Nephron (organoid): ENCODE data around the gene GYS2.
"Not testable (repeated sequence)": the region's sequence is repeated elsewhere in the genome, so short reads cannot be mapped to it uniquely, and the experiment has no call there.

Experiments
- H3K27ac Mint-ChIP-seq, 3 experiments: 2 replicates each; pipeline ENCODE4 v1.8.0; 2020; ENCODE audit warnings: mixed read lengths in 3 of 3, mild to moderate bottlenecking in 2 of 3, moderate library complexity in 1 of 3
- H3K27me3 Mint-ChIP-seq: 2 replicates; pipeline ENCODE4 v1.8.0; 2021; ENCODE audit warnings: low read depth, mild to moderate bottlenecking, moderate library complexity, mixed read lengths
- H3K36me3 Mint-ChIP-seq: 2 replicates; pipeline ENCODE4 v1.8.0; 2020; ENCODE audit warnings: low read depth, mixed read lengths
- H3K4me1 Mint-ChIP-seq: 2 replicates; pipeline ENCODE4 v1.8.0; 2020; ENCODE audit warnings: mixed read lengths
- H3K4me3 Mint-ChIP-seq, 3 experiments: 2 replicates each; pipeline ENCODE4 v1.8.0; 2020; ENCODE audit warnings: mild to moderate bottlenecking in 3 of 3, mixed read lengths in 3 of 3, moderate library complexity in 2 of 3
- H3K9me3 Mint-ChIP-seq: 2 replicates; pipeline ENCODE4 v1.8.0; 2020; ENCODE audit warnings: mixed read lengths
- TF ChIP-seq, protein P1 (sequence below), 3 experiments: fragments of 200-600 bp; sonication (generic); IDR thresholded peaks; one replicate each; pipeline ENCODE4 v1.5.0; 2021; ENCODE audit warnings: antibody characterized with exemption in 3 of 3; ENCODE audit not compliant: unreplicated experiment in 3 of 3

The GYS2 gene

DNA sequence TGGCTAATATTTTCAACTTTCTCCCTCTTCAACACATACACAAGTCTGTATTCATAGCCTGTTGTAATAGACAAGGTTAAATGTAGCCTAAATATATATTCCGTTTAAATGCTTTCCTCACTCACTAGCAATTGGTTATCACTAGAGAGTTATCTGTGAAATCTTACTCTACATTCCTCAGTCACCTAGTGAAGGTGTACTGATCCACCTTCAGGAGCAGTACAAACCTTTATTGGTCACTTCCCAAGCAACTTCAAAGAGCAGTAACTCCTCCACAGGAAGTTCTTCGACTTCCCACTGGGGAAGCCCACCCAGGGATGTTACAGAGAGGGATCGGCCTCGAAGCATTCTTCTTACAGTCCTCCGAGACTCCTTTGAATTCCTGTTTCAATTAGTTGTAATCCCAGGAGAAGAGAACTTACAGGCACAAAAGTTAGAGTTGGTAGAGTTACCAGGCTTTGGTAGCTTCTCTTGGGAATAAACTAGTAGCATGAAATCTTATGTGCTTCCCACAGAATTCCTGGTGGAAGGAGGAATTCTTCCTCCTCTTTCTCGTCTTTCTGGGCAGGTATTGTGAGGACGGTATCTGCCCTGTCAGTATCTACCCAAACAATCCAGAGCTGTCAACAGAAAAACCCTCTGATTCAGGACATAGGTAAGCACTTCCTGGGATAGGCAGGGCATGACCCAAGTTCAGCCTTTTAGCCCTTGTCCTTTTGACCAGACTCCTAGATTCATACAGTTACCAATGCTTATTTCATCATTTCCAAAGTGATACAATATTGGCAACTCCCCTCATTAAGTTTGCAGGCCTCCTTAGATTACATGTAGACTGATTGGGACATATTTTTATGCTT is at the start of gene GYS2:
Gene GYS2 (minus strand): TSS at position 603 of the 857 bp plus-strand sequence. CDS start 255 bp downstream, at position 348.
- Mint-ChIP-seq H3K4me3 (no peak within 1 kb of the TSS), H3K4me1 (no peaks in the 10 kb centered on the region), H3K9me3 (no peaks in the 10 kb centered on the region), H3K36me3 (no peaks in the 10 kb centered on the region), H3K27ac (no peak within 1 kb of the TSS), H3K27me3 (no peaks in the 10 kb centered on the region)
- TF ChIP-seq, protein P1, sequence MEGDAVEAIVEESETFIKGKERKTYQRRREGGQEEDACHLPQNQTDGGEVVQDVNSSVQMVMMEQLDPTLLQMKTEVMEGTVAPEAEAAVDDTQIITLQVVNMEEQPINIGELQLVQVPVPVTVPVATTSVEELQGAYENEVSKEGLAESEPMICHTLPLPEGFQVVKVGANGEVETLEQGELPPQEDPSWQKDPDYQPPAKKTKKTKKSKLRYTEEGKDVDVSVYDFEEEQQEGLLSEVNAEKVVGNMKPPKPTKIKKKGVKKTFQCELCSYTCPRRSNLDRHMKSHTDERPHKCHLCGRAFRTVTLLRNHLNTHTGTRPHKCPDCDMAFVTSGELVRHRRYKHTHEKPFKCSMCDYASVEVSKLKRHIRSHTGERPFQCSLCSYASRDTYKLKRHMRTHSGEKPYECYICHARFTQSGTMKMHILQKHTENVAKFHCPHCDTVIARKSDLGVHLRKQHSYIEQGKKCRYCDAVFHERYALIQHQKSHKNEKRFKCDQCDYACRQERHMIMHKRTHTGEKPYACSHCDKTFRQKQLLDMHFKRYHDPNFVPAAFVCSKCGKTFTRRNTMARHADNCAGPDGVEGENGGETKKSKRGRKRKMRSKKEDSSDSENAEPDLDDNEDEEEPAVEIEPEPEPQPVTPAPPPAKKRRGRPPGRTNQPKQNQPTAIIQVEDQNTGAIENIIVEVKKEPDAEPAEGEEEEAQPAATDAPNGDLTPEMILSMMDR (IDR thresholded peaks at IDR 0.05; ENCODE audit: unreplicated experiment in 3 of 3): no peak

DNA sequence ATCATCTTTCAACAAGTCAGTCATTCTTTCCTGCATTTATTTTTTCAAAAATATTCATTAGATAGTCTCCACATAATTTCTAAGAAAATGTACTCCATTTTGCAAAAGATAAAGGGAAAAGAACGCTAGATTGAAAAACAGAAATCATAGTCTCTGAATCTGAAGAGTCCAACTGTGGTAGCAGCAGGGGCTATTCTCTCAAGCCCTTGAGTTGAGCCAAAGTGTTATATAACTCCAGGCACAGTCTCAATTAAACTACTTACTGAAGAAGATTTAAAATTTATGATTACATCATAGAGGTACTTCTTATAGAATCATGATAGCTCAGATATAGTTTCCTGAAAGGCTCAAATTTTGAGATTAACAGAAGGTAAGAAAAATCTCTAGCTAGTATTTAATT is 47.2 kb upstream of the GYS2 start:
- H3K4me3 Mint-ChIP-seq: no peak overlapping the region
- H3K4me1 Mint-ChIP-seq: peaks cover 63% of the 10 kb centered on the region
- no peaks in the 10 kb centered on the region for H3K9me3 Mint-ChIP-seq
- TF ChIP-seq, protein P1 (IDR thresholded peaks at IDR 0.05; ENCODE audit: unreplicated experiment in 3 of 3): no peak
- H3K27ac Mint-ChIP-seq: no peak overlapping the region
- H3K27me3 Mint-ChIP-seq: no peaks in the 10 kb centered on the region
- peaks cover 74% of the 10 kb centered on the region for H3K36me3 Mint-ChIP-seq

DNA sequence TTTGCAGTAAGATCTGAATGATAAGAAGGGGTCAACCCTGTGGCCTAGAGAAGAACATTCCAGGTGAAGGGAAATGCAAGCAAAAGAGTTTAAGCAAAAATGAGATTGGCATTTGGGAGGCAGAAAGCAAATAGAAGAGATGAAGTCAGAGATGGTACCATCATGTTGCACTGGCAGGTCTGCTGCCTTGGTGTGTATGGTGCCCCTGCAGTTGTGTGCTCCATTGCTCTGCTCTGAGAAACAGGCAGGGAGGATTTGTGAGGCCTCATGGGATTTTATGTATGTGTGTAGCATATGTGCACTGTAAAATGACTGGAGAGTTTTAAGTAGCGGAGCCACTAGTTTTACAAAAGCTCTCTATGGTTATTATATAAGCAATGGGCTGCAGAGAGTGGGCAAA is 46.4 kb upstream of the GYS2 start:
- Mint-ChIP-seq H3K9me3 (no peaks in the 10 kb centered on the region), H3K4me3 (no peak overlapping the region), H3K27me3 (no peaks in the 10 kb centered on the region), H3K27ac (peak overlapping the region in 2 of 3 experiments; percentile 12 to 40), H3K4me1 (peaks cover 63% of the 10 kb centered on the region), H3K36me3 (peaks cover 83% of the 10 kb centered on the region)
- TF ChIP-seq, protein P1 (IDR thresholded peaks at IDR 0.05; ENCODE audit: unreplicated experiment in 3 of 3): no peak

DNA sequence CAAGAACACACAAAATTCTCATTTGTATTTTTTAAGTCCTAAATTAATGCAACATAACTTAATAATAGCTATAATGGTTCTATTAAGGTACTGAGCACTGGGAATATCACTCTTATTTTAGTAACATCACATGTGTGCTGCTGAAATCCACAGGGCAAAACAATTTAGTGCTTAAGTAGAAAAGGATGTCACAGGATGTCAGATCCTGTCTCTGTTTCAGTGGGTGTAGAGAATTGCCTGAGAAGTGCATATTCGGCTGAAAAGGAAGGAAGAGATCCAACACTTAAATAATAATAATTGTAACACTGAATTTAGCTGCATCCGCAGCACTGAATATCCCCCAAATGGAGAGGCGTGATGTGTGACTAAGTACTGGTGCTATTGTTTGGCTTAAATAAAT is 44.4 kb upstream of the GYS2 start:
- Mint-ChIP-seq H3K4me1 (peaks cover 61% of the 10 kb centered on the region), H3K27ac (peak overlapping the region in 1 of 3 experiments; percentile 13), H3K36me3 (peaks cover 96% of the 10 kb centered on the region), H3K4me3 (no peak overlapping the region), H3K27me3 (no peaks in the 10 kb centered on the region), H3K9me3 (no peaks in the 10 kb centered on the region)
- TF ChIP-seq, protein P1 (IDR thresholded peaks at IDR 0.05; ENCODE audit: unreplicated experiment in 3 of 3): no peak

DNA sequence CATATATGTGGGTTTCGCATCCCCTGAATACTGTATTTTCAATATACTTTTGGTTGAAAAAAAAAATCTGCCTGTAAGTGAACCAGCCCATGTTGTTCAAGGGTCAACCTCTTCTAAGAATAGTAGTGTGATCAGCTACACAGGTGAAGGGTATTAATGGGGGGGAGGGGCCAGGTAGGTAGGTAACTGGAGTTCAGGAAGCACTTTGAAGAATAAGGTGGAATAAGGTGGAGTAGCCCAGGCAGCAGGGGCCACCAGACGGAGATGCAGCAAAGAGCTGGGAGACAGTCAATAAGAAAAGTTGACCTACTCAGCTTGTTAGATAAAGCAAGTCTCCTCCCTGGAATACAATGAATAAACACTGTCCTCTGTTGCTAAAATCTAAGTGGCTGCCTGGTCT is 43.7 kb upstream of the GYS2 start:
- H3K27me3 Mint-ChIP-seq: no peaks in the 10 kb centered on the region
- no peak overlapping the region for H3K4me3 Mint-ChIP-seq
- H3K27ac Mint-ChIP-seq: peak overlapping the region in 1 of 3 experiments; percentile 53
- H3K36me3 Mint-ChIP-seq: peaks cover 96% of the 10 kb centered on the region
- no peaks in the 10 kb centered on the region for H3K9me3 Mint-ChIP-seq
- H3K4me1 Mint-ChIP-seq: peaks cover 57% of the 10 kb centered on the region
- TF ChIP-seq, protein P1 (IDR thresholded peaks at IDR 0.05; ENCODE audit: unreplicated experiment in 3 of 3): no peak

DNA sequence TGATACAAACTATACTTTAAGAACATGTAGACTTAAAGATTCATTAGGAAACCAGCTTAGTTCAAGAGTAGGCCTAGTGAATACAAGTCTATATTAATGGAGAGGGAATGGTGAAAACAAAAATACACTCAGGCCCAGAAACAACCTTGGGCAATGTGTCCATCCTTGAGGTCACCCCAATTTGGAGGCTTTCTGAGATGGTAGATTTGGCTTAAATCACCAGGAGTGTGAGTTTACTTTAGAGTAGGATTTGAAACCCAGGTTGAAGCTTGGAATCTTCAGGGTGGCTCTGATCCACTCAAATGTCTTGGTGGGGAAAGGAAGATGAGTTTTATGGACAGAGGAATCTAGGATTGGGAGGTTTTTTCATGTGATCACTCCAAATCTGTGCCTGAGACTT is 42.5 kb upstream of the GYS2 start:
- TF ChIP-seq, protein P1 (IDR thresholded peaks at IDR 0.05; ENCODE audit: unreplicated experiment in 3 of 3): no peak
- H3K36me3 Mint-ChIP-seq: peaks cover 98% of the 10 kb centered on the region
- H3K27ac Mint-ChIP-seq: peak overlapping the region in 1 of 3 experiments; percentile 73
- no peaks in the 10 kb centered on the region for H3K27me3 Mint-ChIP-seq
- no peaks in the 10 kb centered on the region for H3K9me3 Mint-ChIP-seq
- H3K4me3 Mint-ChIP-seq: no peak overlapping the region
- peaks cover 51% of the 10 kb centered on the region for H3K4me1 Mint-ChIP-seq

DNA sequence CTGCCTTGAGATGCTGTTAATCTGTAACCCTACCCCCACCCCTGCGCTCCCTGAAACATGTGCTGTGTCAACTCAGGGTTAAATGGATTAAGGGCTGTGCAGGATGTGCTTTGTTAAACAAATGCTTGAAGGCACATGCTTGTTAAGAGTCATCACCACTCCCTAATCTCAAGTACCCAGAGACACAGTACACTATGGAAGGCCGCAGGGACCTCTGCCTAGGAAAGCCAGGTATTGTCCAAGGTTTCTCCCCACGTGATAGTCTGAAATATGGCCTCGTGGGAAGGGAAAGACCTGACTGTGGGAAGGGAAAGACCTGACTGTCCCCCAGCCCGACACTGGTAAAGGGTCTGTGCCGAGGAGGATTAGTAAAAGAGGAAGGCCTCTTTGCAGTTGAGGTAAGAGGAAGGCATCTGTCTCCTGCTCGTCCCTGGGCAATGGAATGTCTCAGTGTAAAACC is 40.4 kb upstream of the GYS2 start:
- H3K27ac Mint-ChIP-seq: peak overlapping the region; percentile 92 to 98 (median 94)
- H3K27me3 Mint-ChIP-seq, H3K9me3 Mint-ChIP-seq: not testable (repeated sequence)
- peaks cover 36% of the 10 kb centered on the region for H3K4me1 Mint-ChIP-seq
- H3K36me3 Mint-ChIP-seq: peaks cover 97% of the 10 kb centered on the region
- peak overlapping the region in 2 of 3 experiments; percentile 28 to 54 for H3K4me3 Mint-ChIP-seq
